SU-DHL-6 (cell line): ENCODE results near the gene PEX10.

Experiments
- H2AFZ ChIP-seq: fragments of 200-600 bp; sonication (generic); 2 replicates; pipeline ENCODE4 v1.6.1; 2014; ENCODE audit warnings: low read depth, mild to moderate bottlenecking, moderate library complexity, mixed read lengths, antibody characterized with exemption, low read length; ENCODE audit not compliant: severe bottlenecking
- H3F3A ChIP-seq: fragments of 200-600 bp; shearing (Covaris generic); 2 replicates; pipeline ENCODE4 v1.6.0; 2016; ENCODE audit warnings: antibody characterized with exemption, mild to moderate bottlenecking; ENCODE audit not compliant: insufficient read depth
- H3K27ac ChIP-seq: fragments of 200-600 bp; sonication (generic); 2 replicates; pipeline ENCODE4 v1.5.1; 2016; ENCODE audit warnings: low read depth, mild to moderate bottlenecking, low read length, moderate library complexity, mixed read lengths
- H3K27me3 ChIP-seq: fragments of 200-600 bp; sonication (generic), shearing (Covaris generic); 2 replicates; pipeline ENCODE4 v1.6.0; 2014; ENCODE audit warnings: mild to moderate bottlenecking, low read length
- H3K36me3 ChIP-seq: fragments of 200-600 bp; sonication (generic); 2 replicates; pipeline ENCODE4 v1.6.1; 2014; ENCODE audit warnings: mild to moderate bottlenecking, low read length, mixed read lengths
- H3K4me2 ChIP-seq: fragments of 300-600, 200-600 bp; shearing (Covaris generic), sonication (generic); 2 replicates; pipeline ENCODE4 v1.6.0; 2014; ENCODE audit warnings: low read length, low read depth, mild to moderate bottlenecking; ENCODE audit not compliant: poor library complexity, severe bottlenecking
- H3K4me3 ChIP-seq: fragments of 200-600 bp; sonication (generic); 2 replicates; pipeline ENCODE4 v1.5.1; 2014; ENCODE audit warnings: antibody characterized with exemption, low read length, mild to moderate bottlenecking, mixed read lengths; ENCODE audit not compliant: insufficient read depth, poor library complexity, severe bottlenecking
- H3K79me2 ChIP-seq: fragments of 200-600 bp; sonication (generic); 2 replicates; pipeline ENCODE4 v1.6.1; 2014; ENCODE audit warnings: mild to moderate bottlenecking, low read length, moderate library complexity; ENCODE audit not compliant: insufficient read depth
- H3K9ac ChIP-seq: fragments of 200-600 bp; sonication (generic); 2 replicates; pipeline ENCODE4 v1.7.0; 2014; ENCODE audit warnings: mild to moderate bottlenecking, low read length
- H3K9me2 ChIP-seq: fragments of 200-600 bp; sonication (generic); replicated peaks from 2 replicates; pipeline ENCODE4 v1.6.1; 2014; ENCODE audit warnings: low read length; ENCODE audit not compliant: insufficient read depth
- H3K9me3 ChIP-seq: fragments of 200-600 bp; sonication (generic); 2 replicates; pipeline ENCODE4 v1.6.1; 2014; ENCODE audit warnings: low read length, mixed read lengths; ENCODE audit not compliant: insufficient read depth
- H4K20me1 ChIP-seq: fragments of 200-600 bp; sonication (generic); 2 replicates; pipeline ENCODE4 v1.6.1; 2014; ENCODE audit warnings: low read depth, mild to moderate bottlenecking, antibody characterized with exemption, low read length, moderate library complexity, mixed read lengths
- CTCF ChIP-seq: fragments of 200-600 bp; sonication (generic); IDR thresholded peaks from one replicate; pipeline ENCODE4 v1.5.1; 2017; ENCODE audit warnings: antibody characterized with exemption, mild to moderate bottlenecking, low read length, moderate library complexity; ENCODE audit not compliant: insufficient read depth, poor library complexity, severe bottlenecking
- EZH2phosphoT487 ChIP-seq: fragments of 200-600 bp; sonication (generic), shearing (Covaris generic); conservative IDR thresholded peaks from 2 replicates; pipeline ENCODE4 v1.6.1; 2018; ENCODE audit warnings: mild to moderate bottlenecking, antibody characterized with exemption, low read length, moderate library complexity, mixed read lengths

Gene PEX10

DNA sequence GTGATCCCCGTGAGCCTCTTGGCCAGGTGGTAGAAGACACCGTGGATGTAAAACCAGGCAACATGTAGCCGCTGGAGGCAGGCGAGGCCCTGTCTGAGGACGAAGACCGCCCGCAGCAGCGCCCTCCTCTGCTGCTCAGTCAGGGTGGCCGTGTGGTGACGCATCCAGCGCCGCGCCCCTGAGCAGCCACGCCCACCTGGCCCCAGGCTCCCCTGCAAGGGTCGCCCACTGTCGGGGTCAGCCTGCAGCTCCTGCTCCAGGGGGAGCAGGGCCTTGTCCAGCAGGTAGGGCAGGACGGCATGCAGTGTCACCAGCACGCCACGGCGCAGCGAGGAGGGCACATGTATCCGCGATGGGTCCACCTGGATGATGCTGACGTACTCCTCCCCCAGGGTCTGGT lies 3.9 kb downstream of the PEX10 start:
- TF ChIP-seq CTCF (no peak), EZH2phosphoT487 (no peak)
- no peak overlapping the region for H3K4me3 ChIP-seq
- no peak overlapping the region for H2AFZ ChIP-seq
- H3F3A ChIP-seq, result no peaks in the 10 kb centered on the region
- no peak overlapping the region for H3K4me2 ChIP-seq
- no peaks in the 10 kb centered on the region for H3K9me2 ChIP-seq
- no peaks in the 10 kb centered on the region for H3K27me3 ChIP-seq
- no peak overlapping the region for H3K9ac ChIP-seq
- H4K20me1 ChIP-seq, result no peaks in the 10 kb centered on the region
- H3K27ac ChIP-seq, result no peak overlapping the region
- H3K9me3 ChIP-seq, result no peaks in the 10 kb centered on the region
- no peaks in the 10 kb centered on the region for H3K79me2 ChIP-seq
- H3K36me3 ChIP-seq, result no peaks in the 10 kb centered on the region

GRCh38 chr1:2407991-2408275 lies 4.4 kb downstream of the PEX10 start:
- Histone ChIP-seq H3K9ac (no peak overlapping the region), H4K20me1 (no peaks in the 10 kb centered on the region), H3K9me2 (no peaks in the 10 kb centered on the region), H3F3A (no peaks in the 10 kb centered on the region), H3K27ac (no peak overlapping the region), H3K36me3 (no peaks in the 10 kb centered on the region), H3K9me3 (no peaks in the 10 kb centered on the region), H3K79me2 (no peaks in the 10 kb centered on the region), H3K27me3 (no peaks in the 10 kb centered on the region), H2AFZ (no peak overlapping the region), H3K4me3 (no peak overlapping the region), H3K4me2 (no peak overlapping the region)
- no peak for TF ChIP-seq EZH2phosphoT487
- no peak for TF ChIP-seq CTCF

GRCh38 chr1:2407166-2407990 lies 5.0 kb downstream of the PEX10 start:
- Histone ChIP-seq H3K4me2 (no peak overlapping the region), H3F3A (no peaks in the 10 kb centered on the region), H3K79me2 (no peaks in the 10 kb centered on the region), H3K27ac (no peak overlapping the region), H3K36me3 (no peaks in the 10 kb centered on the region), H4K20me1 (no peaks in the 10 kb centered on the region), H3K9me3 (no peaks in the 10 kb centered on the region), H3K9me2 (no peaks in the 10 kb centered on the region), H3K9ac (no peak overlapping the region), H2AFZ (no peak overlapping the region), H3K27me3 (no peaks in the 10 kb centered on the region), H3K4me3 (no peak overlapping the region)
- TF ChIP-seq EZH2phosphoT487 (no peak), CTCF (no peak)
